GM23338 (cell line): ENCODE measurements around the gene ZNF830. TPM values are rescaled to one million over a fixed set of nuclear protein-coding genes. Genes with fewer than 3 reads are reported as not detected.
"Not testable (repeated sequence)": the region's sequence is repeated elsewhere in the genome, so short reads cannot be mapped to it uniquely, and the experiment has no call there.

Source experiments
- ATAC-seq: fragments of 200-7000 bp; cut with Tn5 transposase; 3 replicates; pipeline ENCODE4 v1.9.1; 2020
- DNase-seq: peaks from one replicate; pipeline ENCODE4 v3.0.0-alpha.2; 2015; ENCODE audit warnings: low spot score
- H2AFZ ChIP-seq: fragments of 200-600 bp; sonication (generic); 2 replicates; pipeline ENCODE4 v1.8.0; 2016; ENCODE audit warnings: antibody characterized with exemption, mild to moderate bottlenecking, moderate library complexity
- H3F3A ChIP-seq: fragments of 200-600 bp; sonication (generic); replicated peaks from 2 replicates; pipeline ENCODE4 v1.8.0; 2017; ENCODE audit warnings: antibody characterized with exemption, mixed run types, low read depth
- H3K27ac ChIP-seq: fragments of 200-600 bp; sonication (generic); 2 replicates; pipeline ENCODE4 v1.6.1; 2016; ENCODE audit warnings: low read depth
- H3K27me3 ChIP-seq: fragments of 200-600 bp; sonication (generic); 2 replicates; pipeline ENCODE4 v1.8.0; 2016; ENCODE audit warnings: mild to moderate bottlenecking, mixed run types, moderate library complexity; ENCODE audit not compliant: insufficient read depth
- H3K36me3 ChIP-seq: fragments of 200-600 bp; sonication (generic); 2 replicates; pipeline ENCODE4 v1.8.0; 2016; ENCODE audit warnings: mild to moderate bottlenecking; ENCODE audit not compliant: insufficient read depth
- H3K4me1 ChIP-seq: fragments of 200-600 bp; sonication (generic); 2 replicates; pipeline ENCODE4 v1.8.0; 2016; ENCODE audit warnings: mild to moderate bottlenecking, moderate library complexity; ENCODE audit not compliant: insufficient read depth
- H3K4me2 ChIP-seq: fragments of 200-600 bp; sonication (generic); 2 replicates; pipeline ENCODE4 v1.7.1; 2017; ENCODE audit warnings: mixed run types
- H3K4me3 ChIP-seq: fragments of 200-600 bp; sonication (generic); 2 replicates; pipeline ENCODE4 v1.6.1; 2016; ENCODE audit warnings: mixed run types
- H3K79me2 ChIP-seq: fragments of 200-600 bp; sonication (generic); replicated peaks from 2 replicates; pipeline ENCODE4 v1.8.0; 2017; ENCODE audit warnings: mild to moderate bottlenecking; ENCODE audit not compliant: insufficient read depth
- H3K9me2 ChIP-seq: fragments of 200-600 bp; sonication (generic); 2 replicates; pipeline ENCODE4 v1.8.0; 2017; ENCODE audit not compliant: insufficient read depth
- H4K20me1 ChIP-seq: fragments of 200-600 bp; sonication (generic); replicated peaks from 2 replicates; pipeline ENCODE4 v1.8.0; 2017; ENCODE audit warnings: mild to moderate bottlenecking; ENCODE audit not compliant: insufficient read depth
- H3K27ac Mint-ChIP-seq: 2 replicates; pipeline ENCODE4 v1.8.0; 2020; ENCODE audit warnings: inconsistent platforms, mild to moderate bottlenecking, moderate library complexity, mixed read lengths
- H3K27me3 Mint-ChIP-seq: 3 replicates; pipeline ENCODE4 v1.8.0; 2022; ENCODE audit warnings: low read depth, mild to moderate bottlenecking, moderate library complexity, mixed read lengths, inconsistent platforms; ENCODE audit not compliant: insufficient read depth, poor library complexity
- H3K36me3 Mint-ChIP-seq: 3 replicates; pipeline ENCODE4 v1.8.0; 2021; ENCODE audit warnings: low read depth, mild to moderate bottlenecking, inconsistent platforms, moderate library complexity, mixed read lengths
- H3K4me1 Mint-ChIP-seq: 3 replicates; pipeline ENCODE4 v1.8.0; 2020; ENCODE audit warnings: mild to moderate bottlenecking, inconsistent platforms, mixed read lengths
- H3K4me3 Mint-ChIP-seq: 3 replicates; pipeline ENCODE4 v1.8.0; 2021; ENCODE audit warnings: moderate library complexity, mild to moderate bottlenecking, inconsistent platforms, mixed read lengths
- H3K9me3 Mint-ChIP-seq: 3 replicates; pipeline ENCODE4 v1.8.0; 2020; ENCODE audit warnings: moderate library complexity, mild to moderate bottlenecking, inconsistent platforms, mixed read lengths
- CREB1 ChIP-seq: fragments of 250-450 bp; sonication (Bioruptor Pico); IDR thresholded peaks from 2 replicates; pipeline ENCODE4 v1.5.0; 2020; ENCODE audit warnings: low read depth, mild to moderate bottlenecking, moderate library complexity
- EZH2 ChIP-seq: fragments of 200-600 bp; sonication (generic); IDR thresholded peaks from one replicate; pipeline ENCODE4 v1.8.0; 2017; ENCODE audit warnings: antibody characterized with exemption, mild to moderate bottlenecking, low read depth; ENCODE audit not compliant: unreplicated experiment
- EZH2phosphoT487 ChIP-seq: fragments of 200-600 bp; sonication (generic); IDR thresholded peaks from one replicate; pipeline ENCODE4 v1.8.1; 2018; ENCODE audit warnings: antibody characterized with exemption; ENCODE audit not compliant: unreplicated experiment
- JUNB ChIP-seq: IDR thresholded peaks from one replicate; pipeline ENCODE4 v1.6.1; 2016; ENCODE audit warnings: antibody characterized with exemption; ENCODE audit not compliant: unreplicated experiment
- NANOG ChIP-seq: IDR thresholded peaks from 2 replicates; pipeline ENCODE4 v1.6.1; 2016; ENCODE audit warnings: antibody characterized with exemption, borderline replicate concordance
- POLR2AphosphoS5 ChIP-seq: IDR thresholded peaks from 2 replicates; pipeline ENCODE4 v1.6.1; 2016; ENCODE audit warnings: antibody characterized with exemption, low read depth
- ZNF114 ChIP-seq: fragments of 250-450 bp; sonication (Bioruptor Pico); IDR thresholded peaks from 2 replicates; pipeline ENCODE4 v1.5.0; 2020; ENCODE audit warnings: mild to moderate bottlenecking, moderate library complexity
- ZNF331 ChIP-seq: fragments of 250-450 bp; sonication (Bioruptor Pico); IDR thresholded peaks from 2 replicates; pipeline ENCODE4 v1.5.0; 2020; ENCODE audit warnings: low read depth, mild to moderate bottlenecking, moderate library complexity
- polyA plus RNA-seq: library from polyadenylated mRNA; unstranded; fragments of >200 nt; fragmentation: Nextera tagmentation; extraction: Ambion mirVana; gene quantifications from 2 replicates; pipeline ENCODE4 v1.2.1, GENCODE V29; 2016
- total RNA-seq: library from RNA; depleted of rRNA; stranded (reverse); fragments of >200 nt; shearing (Covaris generic); gene quantifications from 2 replicates; pipeline ENCODE4 v1.2.3, GENCODE V29; 2014
- TF ChIP-seq, protein P1 (sequence below), 2 experiments: fragments of 200-600 bp in 1 of 2; sonication (generic) in 1 of 2; conservative IDR thresholded peaks; 2 replicates each; pipeline versions ENCODE4 v1.5.1 to v1.6.1; 2016 to 2017; ENCODE audit warnings: antibody characterized with exemption in 2 of 2, low read depth in 2 of 2, mild to moderate bottlenecking in 2 of 2, moderate library complexity in 1 of 2
- TF ChIP-seq, protein P2 (sequence below): IDR thresholded peaks from 2 replicates; pipeline ENCODE4 v1.6.1; 2016; ENCODE audit warnings: antibody characterized with exemption

Gene ZNF830
- total and polyA plus RNA-seq, 2 experiments from 2014 or later: 12.8 to 22.3 TPM

DNA sequence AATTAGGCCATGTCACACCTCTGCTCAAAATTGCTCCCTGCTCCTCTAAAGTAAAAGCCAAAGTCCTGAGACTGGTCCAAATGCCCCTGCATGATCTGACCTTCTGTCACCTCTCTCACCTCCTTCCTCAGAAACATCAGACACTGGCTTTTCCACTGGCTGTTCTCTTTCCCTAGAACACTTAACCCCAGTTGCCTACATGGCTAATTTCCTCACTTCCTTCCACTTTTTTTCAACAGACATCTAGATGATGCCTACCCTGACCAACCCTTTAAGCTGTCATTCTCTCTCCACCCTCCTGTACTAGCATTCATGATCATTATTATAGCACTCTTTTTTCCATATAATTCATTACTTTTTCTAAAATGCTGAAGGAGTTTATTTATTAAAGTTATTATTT lies 31.1 kb upstream of the ZNF830 start:
- Mint-ChIP-seq H3K27me3 (peaks cover 4% of the 10 kb centered on the region), H3K27ac (no peak overlapping the region), H3K9me3 (peaks cover 3% of the 10 kb centered on the region; the same call in 1 of the 3 replicates), H3K4me3 (no peak overlapping the region), H3K4me1 (no peaks in the 10 kb centered on the region), H3K36me3 (no peaks in the 10 kb centered on the region)
- Histone ChIP-seq H3K4me3 (no peak overlapping the region), H3K79me2 (no peaks in the 10 kb centered on the region), H3K4me1 (no peaks in the 10 kb centered on the region), H3K27me3 (peaks cover 3% of the 10 kb centered on the region; the same call in 1 of the 2 replicates), H3K4me2 (no peak overlapping the region), H3K36me3 (no peaks in the 10 kb centered on the region), H3K27ac (no peak overlapping the region), H4K20me1 (no peaks in the 10 kb centered on the region), H3K9me2 (no peaks in the 10 kb centered on the region), H2AFZ (no peak overlapping the region), H3F3A (no peaks in the 10 kb centered on the region)
- no peak for DNase-seq
- no peak for ATAC-seq
- TF ChIP-seq EZH2 (no peak), CREB1 (CRISPR knock-in tag) (no peak), POLR2AphosphoS5 (no peak)
- TF ChIP-seq, protein P1, sequence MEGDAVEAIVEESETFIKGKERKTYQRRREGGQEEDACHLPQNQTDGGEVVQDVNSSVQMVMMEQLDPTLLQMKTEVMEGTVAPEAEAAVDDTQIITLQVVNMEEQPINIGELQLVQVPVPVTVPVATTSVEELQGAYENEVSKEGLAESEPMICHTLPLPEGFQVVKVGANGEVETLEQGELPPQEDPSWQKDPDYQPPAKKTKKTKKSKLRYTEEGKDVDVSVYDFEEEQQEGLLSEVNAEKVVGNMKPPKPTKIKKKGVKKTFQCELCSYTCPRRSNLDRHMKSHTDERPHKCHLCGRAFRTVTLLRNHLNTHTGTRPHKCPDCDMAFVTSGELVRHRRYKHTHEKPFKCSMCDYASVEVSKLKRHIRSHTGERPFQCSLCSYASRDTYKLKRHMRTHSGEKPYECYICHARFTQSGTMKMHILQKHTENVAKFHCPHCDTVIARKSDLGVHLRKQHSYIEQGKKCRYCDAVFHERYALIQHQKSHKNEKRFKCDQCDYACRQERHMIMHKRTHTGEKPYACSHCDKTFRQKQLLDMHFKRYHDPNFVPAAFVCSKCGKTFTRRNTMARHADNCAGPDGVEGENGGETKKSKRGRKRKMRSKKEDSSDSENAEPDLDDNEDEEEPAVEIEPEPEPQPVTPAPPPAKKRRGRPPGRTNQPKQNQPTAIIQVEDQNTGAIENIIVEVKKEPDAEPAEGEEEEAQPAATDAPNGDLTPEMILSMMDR (conservative IDR thresholded peaks at IDR 0.05; ENCODE audit: low read depth in 2 of 2): no peak
- TF ChIP-seq, protein P2, sequence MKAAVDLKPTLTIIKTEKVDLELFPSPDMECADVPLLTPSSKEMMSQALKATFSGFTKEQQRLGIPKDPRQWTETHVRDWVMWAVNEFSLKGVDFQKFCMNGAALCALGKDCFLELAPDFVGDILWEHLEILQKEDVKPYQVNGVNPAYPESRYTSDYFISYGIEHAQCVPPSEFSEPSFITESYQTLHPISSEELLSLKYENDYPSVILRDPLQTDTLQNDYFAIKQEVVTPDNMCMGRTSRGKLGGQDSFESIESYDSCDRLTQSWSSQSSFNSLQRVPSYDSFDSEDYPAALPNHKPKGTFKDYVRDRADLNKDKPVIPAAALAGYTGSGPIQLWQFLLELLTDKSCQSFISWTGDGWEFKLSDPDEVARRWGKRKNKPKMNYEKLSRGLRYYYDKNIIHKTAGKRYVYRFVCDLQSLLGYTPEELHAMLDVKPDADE: no peak

DNA sequence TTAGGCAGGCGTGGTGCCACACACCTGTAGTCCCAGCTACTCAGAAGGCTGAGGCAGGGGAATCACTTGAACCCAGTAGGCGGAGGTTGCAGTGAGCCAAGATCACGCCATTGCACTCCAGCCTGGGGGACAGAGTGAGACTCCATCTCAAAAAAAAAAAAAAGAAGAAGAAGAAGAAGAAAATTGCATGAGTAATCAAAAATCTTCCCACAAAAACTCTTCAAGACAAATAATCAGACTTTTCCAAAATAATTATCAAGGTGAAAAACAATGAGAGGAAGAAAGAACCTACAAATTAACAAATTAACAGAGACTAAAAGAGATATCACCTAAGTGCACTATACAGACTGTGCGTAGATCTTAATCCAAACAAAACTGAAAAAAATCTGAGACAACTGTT lies 10.6 kb upstream of the ZNF830 start:
- not testable (repeated sequence) for H3K79me2 ChIP-seq

DNA sequence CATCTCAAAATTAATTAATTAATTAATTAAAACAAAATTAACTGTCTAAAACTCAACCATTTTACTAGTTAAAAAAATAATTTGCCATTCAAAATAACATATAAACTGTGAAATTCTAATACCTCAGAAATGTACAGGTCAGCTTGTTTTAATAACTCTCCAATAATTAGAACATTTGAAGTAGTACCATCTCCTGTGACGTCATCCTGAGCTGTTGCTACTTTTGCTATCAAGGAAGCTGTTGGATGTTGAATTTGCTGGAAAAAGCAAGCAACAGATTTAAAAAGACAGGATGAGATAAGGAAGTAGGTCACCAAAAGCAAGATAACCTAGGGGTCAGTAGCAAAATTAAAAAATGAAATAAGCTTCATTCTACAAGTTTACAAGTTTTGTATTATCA lies 2.9 kb upstream of the ZNF830 start:
- no peaks in the 10 kb centered on the region for H3F3A ChIP-seq
- H3K4me2 ChIP-seq: no peak overlapping the region
- ATAC-seq: no peak
- H3K4me3 ChIP-seq: no peak overlapping the region
- Mint-ChIP-seq H3K27me3 (peaks cover 4% of the 10 kb centered on the region), H3K9me3 (no peaks in the 10 kb centered on the region; the same call in 2 of the 3 replicates), H3K4me3 (no peak overlapping the region), H3K27ac (no peak overlapping the region), H3K4me1 (peaks cover 3% of the 10 kb centered on the region; the same call in 2 of the 3 replicates), H3K36me3 (peaks cover 9% of the 10 kb centered on the region; the same call in 2 of the 3 replicates)
- H3K9me2 ChIP-seq: 0 out of 2 replicates have a peak, but pooled peaks cover 3% of the 10 kb centered on the region
- H3K36me3 ChIP-seq: peaks cover 5% of the 10 kb centered on the region; the same call in 1 of the 2 replicates
- no peaks in the 10 kb centered on the region for H4K20me1 ChIP-seq
- DNase-seq: no peak
- H2AFZ ChIP-seq: no peak overlapping the region
- peaks cover 11% of the 10 kb centered on the region for H3K27me3 ChIP-seq
- 0 out of 2 replicates have a peak, but pooled peaks cover 5% of the 10 kb centered on the region for H3K4me1 ChIP-seq
- H3K79me2 ChIP-seq: peaks cover 20% of the 10 kb centered on the region
- no peak overlapping the region for H3K27ac ChIP-seq
- TF ChIP-seq POLR2AphosphoS5 (no peak), ZNF114 (CRISPR knock-in tag) (no peak), NANOG (no peak), EZH2phosphoT487 (no peak), EZH2 (no peak), CREB1 (CRISPR knock-in tag) (no peak), ZNF331 (CRISPR knock-in tag) (no peak), JUNB (no peak)
- TF ChIP-seq, protein P1 (conservative IDR thresholded peaks at IDR 0.05; ENCODE audit: low read depth in 2 of 2): no peak

More for the DNA sequence above, 10.6 kb upstream of the ZNF830 start:
- H4K20me1 ChIP-seq, H3K4me3 Mint-ChIP-seq, H3K4me1 ChIP-seq, H3K4me1 Mint-ChIP-seq, ATAC-seq, H3K27ac ChIP-seq, H3F3A ChIP-seq, H3K36me3 Mint-ChIP-seq, DNase-seq, H3K27me3 ChIP-seq, H2AFZ ChIP-seq, H3K27me3 Mint-ChIP-seq, H3K4me3 ChIP-seq, H3K36me3 ChIP-seq, H3K4me2 ChIP-seq, H3K9me2 ChIP-seq, H3K27ac Mint-ChIP-seq, H3K9me3 Mint-ChIP-seq: not testable (repeated sequence)
